ENCODE results near the gene FBXW5. TPM values are rescaled to one million over a fixed set of nuclear protein-coding genes. Genes with fewer than 3 reads are reported as not detected.

Gene FBXW5
- total RNA-seq, 1 experiment from 2014 or later, result 62.2 TPM

DNA sequence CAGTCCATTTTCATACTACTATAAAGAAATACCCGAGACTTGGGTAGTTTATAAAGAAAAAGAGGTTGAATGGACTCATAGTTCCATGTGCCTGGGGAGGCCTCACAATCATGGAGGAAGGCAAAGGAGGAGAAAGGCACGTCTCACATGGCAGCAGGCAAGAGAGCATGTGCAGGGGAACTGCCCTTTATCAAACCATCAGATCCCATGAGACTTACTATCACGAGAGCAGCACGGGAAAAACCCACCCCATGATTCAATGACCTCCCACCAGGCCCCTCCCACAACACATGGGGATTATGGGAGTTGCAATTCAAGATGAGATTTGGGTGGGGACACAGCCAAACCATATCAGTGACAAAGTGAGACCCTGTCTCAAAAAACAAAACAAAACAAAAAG is 38.3 kb downstream of the FBXW5 start:
- no peak overlapping the region for H3K27ac ChIP-seq (ENCODE audit: insufficient read length, low read depth, low read length)
- no peak overlapping the region for H2BK12ac ChIP-seq (ENCODE audit: insufficient read length, low read depth, low read length)
- H3K23ac ChIP-seq (ENCODE audit: insufficient read length, low read depth, low read length), result no peak overlapping the region
- no peak for DNase-seq
- no peak overlapping the region for H3T11ph ChIP-seq (ENCODE audit: low read length)
- no peaks in the 10 kb centered on the region for H4K20me1 ChIP-seq (ENCODE audit: control insufficient read depth, insufficient read depth, insufficient read length)
- Mint-ChIP-seq H3K4me1 (no peaks in the 10 kb centered on the region), H3K27ac (peak overlapping the region in 1 of 3 experiments; percentile 59; a peak in 2 of 7 replicates), H3K27me3 (ENCODE audit: low read depth) (no peaks in the 10 kb centered on the region), H3K36me3 (ENCODE audit: insufficient read depth in 1 of 3, low read depth in 3 of 3) (peaks cover 21 to 84% (median 69%) of the 10 kb centered on the region in 3 experiments), H3K4me3 (no peak overlapping the region), H3K9me3 (no peaks in the 10 kb centered on the region)
- no peak overlapping the region for H3K4me2 ChIP-seq (ENCODE audit: insufficient read depth, insufficient read length, low read length)
- H2AFZ ChIP-seq (ENCODE audit: low read length), result no peak overlapping the region
- H4K8ac ChIP-seq (replicated peaks; ENCODE audit: insufficient read length, low read depth, low read length), result no peak overlapping the region
- no peaks in the 10 kb centered on the region for H3K79me1 ChIP-seq (ENCODE audit: insufficient read depth, low read depth, low read length, poor library complexity, severe bottlenecking)
- no peaks in the 10 kb centered on the region for H3K27me3 ChIP-seq (ENCODE audit: insufficient read depth, low read length)
- H2BK5ac ChIP-seq (ENCODE audit: insufficient read length, low read length), result no peak overlapping the region
- TF ChIP-seq, protein P1, sequence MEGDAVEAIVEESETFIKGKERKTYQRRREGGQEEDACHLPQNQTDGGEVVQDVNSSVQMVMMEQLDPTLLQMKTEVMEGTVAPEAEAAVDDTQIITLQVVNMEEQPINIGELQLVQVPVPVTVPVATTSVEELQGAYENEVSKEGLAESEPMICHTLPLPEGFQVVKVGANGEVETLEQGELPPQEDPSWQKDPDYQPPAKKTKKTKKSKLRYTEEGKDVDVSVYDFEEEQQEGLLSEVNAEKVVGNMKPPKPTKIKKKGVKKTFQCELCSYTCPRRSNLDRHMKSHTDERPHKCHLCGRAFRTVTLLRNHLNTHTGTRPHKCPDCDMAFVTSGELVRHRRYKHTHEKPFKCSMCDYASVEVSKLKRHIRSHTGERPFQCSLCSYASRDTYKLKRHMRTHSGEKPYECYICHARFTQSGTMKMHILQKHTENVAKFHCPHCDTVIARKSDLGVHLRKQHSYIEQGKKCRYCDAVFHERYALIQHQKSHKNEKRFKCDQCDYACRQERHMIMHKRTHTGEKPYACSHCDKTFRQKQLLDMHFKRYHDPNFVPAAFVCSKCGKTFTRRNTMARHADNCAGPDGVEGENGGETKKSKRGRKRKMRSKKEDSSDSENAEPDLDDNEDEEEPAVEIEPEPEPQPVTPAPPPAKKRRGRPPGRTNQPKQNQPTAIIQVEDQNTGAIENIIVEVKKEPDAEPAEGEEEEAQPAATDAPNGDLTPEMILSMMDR (conservative IDR thresholded peaks at IDR 0.05), result no peak
- H3K14ac ChIP-seq (ENCODE audit: insufficient read depth, low read length), result no peak overlapping the region
- H2BK15ac ChIP-seq (ENCODE audit: low read depth, low read length), result no peak overlapping the region
- H3K56ac ChIP-seq (ENCODE audit: insufficient read length, low read depth, low read length), result no peak overlapping the region
- H3K4me1 ChIP-seq (ENCODE audit: insufficient read depth, low read length), result no peaks in the 10 kb centered on the region
- H2AK5ac ChIP-seq (ENCODE audit: insufficient read length, low read length), result no peak overlapping the region
- no peak overlapping the region for H3K18ac ChIP-seq (ENCODE audit: insufficient read length, low read depth, low read length)
- H3K23me2 ChIP-seq (ENCODE audit: insufficient read length, low read depth, low read length, poor library complexity, severe bottlenecking), result no peaks in the 10 kb centered on the region
- no peaks in the 10 kb centered on the region for H3K9me3 ChIP-seq (ENCODE audit: control insufficient read depth, low read depth, low read length)
- H4K5ac ChIP-seq (ENCODE audit: insufficient read length, low read depth, low read length), result no peak overlapping the region
- no peak overlapping the region for H3K9ac ChIP-seq (ENCODE audit: extremely low read depth, insufficient read length, low read length)
- H2BK20ac ChIP-seq (ENCODE audit: low read depth, low read length, poor library complexity, severe bottlenecking), result no peak overlapping the region
- no peak overlapping the region for H4K91ac ChIP-seq (ENCODE audit: insufficient read length, low read depth, low read length)
- no peak overlapping the region for H3K4ac ChIP-seq (ENCODE audit: low read depth, low read length)
- no peak overlapping the region for H2BK120ac ChIP-seq (ENCODE audit: low read depth, low read length, poor library complexity, severe bottlenecking)
- no peaks in the 10 kb centered on the region for H3K79me2 ChIP-seq (ENCODE audit: insufficient read depth, low read length)
- WGBS (ENCODE audit: extremely low coverage, insufficient read length, low lambda C conversion rate), result no CpG with 5 or more reads among the region's 4 CpGs
